Loucy (cell line): ENCODE measurements around the gene SHISA5.

ENCODE experiments used
- EZH2phosphoT487 ChIP-seq: fragments of 200-600 bp; IDR thresholded peaks from 2 replicates; pipeline ENCODE4 v1.6.1; 2018; ENCODE audit warnings: antibody characterized with exemption, mild to moderate bottlenecking, moderate library complexity, borderline replicate concordance
- TF ChIP-seq, protein P1 (sequence below): fragments of 200-600 bp; sonication (generic); conservative IDR thresholded peaks from 2 replicates; pipeline ENCODE4 v1.5.1; 2014; ENCODE audit warnings: mild to moderate bottlenecking, antibody characterized with exemption, low read length

GRCh38 chr3:48422272-48422671 is 81.7 kb downstream of the SHISA5 start:
- TF ChIP-seq, protein P1, sequence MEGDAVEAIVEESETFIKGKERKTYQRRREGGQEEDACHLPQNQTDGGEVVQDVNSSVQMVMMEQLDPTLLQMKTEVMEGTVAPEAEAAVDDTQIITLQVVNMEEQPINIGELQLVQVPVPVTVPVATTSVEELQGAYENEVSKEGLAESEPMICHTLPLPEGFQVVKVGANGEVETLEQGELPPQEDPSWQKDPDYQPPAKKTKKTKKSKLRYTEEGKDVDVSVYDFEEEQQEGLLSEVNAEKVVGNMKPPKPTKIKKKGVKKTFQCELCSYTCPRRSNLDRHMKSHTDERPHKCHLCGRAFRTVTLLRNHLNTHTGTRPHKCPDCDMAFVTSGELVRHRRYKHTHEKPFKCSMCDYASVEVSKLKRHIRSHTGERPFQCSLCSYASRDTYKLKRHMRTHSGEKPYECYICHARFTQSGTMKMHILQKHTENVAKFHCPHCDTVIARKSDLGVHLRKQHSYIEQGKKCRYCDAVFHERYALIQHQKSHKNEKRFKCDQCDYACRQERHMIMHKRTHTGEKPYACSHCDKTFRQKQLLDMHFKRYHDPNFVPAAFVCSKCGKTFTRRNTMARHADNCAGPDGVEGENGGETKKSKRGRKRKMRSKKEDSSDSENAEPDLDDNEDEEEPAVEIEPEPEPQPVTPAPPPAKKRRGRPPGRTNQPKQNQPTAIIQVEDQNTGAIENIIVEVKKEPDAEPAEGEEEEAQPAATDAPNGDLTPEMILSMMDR: 0 out of 2 replicates have a peak, but pooled peaks have one; percentile 23
- TF ChIP-seq EZH2phosphoT487: no peak
